Putamen (tissue), 1 donor: ENCODE data around the gene NCKAP5.

Source experiments
- DNase-seq: peaks from one replicate; pipeline ENCODE4 v3.0.0-alpha.2; 2016; ENCODE audit warnings: low spot score

Gene NCKAP5

DNA sequence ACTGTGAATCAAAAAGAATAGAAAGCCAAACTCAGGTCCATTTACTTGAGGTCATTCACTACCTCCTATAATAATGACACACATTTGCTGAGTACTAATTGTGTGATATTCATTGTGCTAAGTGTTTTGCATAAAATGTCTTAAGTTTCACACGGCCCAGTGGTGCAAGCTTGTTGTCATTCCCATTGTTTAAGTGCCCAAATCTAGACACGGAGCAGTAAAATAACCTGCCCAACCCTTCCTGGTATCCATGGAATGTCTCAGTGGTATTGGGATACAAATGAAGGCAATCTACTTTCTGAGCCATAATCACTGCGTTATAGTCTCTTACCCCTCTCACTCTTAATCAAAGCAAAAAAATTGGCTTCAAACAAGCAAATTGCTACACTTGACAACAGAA lies 233.3 kb downstream of the NCKAP5 start:
- DNase-seq: no peak

DNA sequence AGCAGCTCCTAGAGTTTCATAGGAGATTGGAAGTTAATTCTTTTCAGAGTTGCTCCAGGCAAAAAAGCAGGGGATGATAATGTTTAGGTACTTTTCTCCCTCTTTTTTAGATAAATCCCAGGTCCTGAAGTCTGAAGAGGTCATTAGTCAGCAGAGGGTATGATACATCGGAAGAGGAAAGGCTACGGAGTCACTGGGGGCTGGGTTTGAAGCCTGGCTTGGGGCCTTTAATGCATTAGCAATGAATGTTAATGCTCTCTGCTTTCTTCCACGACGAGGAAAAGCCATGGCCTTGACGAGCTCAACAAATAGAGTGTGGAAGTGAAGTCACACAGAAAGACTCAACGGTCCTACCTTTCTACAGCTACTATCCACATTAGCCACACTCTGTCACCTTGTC lies 235.1 kb downstream of the NCKAP5 start:
- no peak for DNase-seq

DNA sequence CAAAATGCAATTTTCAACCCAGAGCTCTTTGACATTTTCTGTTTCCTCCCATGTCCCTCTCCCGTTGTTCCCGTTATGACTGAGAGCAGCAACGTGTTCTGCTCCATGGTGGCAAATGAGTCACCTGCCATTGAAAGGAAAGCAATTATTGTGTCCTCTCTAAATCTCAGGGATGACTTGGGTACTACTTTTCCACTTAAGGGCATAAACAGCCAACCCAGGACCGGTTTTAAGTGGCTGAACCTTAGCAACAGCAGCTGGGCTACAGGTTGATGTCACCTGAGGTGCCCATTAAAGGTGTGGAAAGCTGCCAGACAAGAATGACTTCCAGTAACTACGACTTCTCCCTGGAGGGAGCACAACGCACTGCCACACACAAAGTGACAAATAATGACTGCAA lies 236.8 kb downstream of the NCKAP5 start:
- no peak for DNase-seq

DNA sequence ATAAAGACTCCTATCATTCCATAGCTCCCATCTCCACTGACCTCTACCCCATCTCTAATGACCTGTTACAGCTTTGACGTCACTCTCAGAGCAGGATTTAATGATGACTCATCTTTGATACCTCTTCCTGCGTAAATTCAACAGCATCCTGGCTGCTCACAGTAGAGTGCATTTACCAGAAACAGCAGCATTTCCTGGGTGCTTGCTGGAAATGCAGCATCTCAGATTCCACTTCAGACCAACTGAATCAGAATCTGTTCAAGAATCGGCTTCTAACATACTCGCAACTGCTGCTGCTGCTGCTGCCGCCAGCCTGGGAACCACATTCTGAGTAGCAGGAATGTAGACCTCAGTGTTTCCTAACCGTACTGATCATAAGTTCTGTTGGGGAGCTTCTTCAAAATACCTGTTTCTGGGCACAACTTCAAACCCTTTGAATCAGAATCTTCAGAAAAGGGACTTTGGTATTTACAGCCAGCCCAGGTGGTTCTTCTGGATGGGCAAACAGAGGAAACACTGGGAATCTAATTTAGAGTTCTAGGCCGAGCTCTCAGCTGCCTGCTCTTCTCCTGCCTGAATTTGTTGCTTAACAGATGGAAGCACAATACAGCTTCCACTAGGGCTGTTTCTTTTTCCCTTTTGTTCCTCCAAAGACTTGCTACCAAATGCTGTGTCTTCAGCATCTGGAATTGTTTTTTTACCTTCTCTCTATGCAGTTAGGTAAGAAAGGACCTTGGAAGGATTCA lies 241.4 kb downstream of the NCKAP5 start:
- DNase-seq: no peak

DNA sequence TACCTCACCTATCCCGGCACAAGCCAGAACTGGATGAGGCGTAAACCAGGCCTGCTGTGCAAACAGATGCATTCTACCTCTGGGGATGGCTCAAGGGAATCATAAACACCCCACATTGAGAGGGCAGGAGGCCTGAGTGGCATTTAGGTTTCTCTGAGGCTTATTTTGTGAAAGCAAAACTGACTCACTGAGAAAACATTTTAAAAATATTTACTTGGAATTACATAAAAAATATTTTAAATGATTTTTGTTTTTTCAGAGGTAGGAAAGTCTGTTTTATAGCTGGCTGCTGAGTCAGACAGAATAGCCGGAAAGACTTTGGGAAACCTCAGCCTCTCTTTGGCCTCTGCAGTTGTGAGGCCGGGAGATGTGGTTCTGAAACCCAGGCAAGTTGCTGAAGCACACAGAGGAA lies 244.1 kb downstream of the NCKAP5 start:
- no peak for DNase-seq

DNA sequence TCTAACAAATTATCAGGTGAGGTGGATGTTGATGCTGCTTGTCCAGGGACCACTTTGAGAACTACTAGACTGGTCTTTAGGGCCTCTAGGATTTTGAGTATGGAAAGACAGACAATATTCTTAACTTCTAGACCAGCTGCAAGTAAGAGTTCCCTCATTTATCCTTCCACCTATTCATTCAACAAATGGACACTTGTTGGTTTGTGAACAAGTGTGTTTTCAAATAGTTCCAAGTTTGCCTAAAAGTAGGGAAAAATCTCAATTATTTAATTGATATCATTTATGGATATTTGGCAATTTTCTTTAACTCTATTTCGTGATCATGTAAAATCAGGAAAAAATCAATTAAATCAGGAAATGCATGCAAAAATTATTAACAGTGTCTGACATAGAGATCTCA lies 245.4 kb downstream of the NCKAP5 start:
- DNase-seq: no peak

DNA sequence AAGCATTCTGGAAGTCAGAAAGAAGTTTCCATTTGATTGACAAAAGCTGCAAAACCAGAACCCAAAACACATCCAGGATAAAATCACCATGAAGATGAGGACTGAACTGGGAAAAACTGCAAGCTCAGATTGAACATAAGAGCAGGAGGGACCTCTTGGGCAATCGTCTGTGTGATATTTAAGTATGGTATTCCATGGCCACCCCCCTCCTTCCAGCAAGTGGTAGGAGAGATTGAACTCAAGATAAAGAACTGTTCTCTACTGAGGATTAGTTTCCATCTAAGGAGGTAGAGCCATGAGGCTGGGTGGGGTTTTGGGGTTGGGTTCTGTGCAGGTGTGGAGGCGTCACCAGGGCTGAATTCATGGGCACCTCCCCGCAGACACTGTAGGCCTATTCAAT lies 251.1 kb downstream of the NCKAP5 start:
- no peak for DNase-seq

DNA sequence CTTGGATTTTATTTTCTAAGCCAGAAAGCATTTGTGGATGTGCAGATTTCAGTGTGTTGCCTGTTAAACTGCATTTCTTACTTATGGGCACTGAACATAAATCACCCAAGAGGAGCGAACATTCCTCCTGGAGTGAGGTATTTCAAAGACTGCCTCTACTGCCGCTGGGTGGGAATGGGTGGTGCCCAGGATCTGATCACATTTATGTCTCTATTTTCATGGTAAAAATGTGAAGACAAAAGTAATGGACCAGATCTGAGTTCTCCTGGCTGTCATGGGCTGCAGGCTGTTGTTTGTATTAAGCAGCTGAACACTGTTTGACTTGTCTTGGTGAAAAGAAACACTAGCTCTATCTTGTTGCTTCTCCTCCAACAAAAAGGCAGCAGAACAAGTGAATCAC lies 251.7 kb downstream of the NCKAP5 start:
- DNase-seq: no peak

DNA sequence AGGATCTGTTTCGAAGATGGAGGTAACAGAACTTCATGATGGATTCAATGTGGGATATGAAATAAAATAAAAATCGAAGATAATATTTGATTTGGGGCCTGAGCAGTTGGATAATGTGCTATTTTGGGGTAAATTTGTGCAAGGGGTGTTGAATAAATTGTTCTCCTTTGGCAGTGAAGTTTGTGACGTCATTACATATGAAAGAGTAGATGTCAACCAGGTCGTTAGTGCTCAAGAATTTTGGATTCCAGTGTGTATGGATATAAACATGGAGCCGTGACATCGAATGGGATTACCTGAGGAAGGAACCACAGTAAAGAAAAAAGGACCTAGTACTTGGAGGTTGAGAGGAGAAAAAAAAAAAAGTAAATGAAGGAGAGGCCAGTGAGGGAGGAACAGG lies 253.0 kb downstream of the NCKAP5 start:
- no peak for DNase-seq

DNA sequence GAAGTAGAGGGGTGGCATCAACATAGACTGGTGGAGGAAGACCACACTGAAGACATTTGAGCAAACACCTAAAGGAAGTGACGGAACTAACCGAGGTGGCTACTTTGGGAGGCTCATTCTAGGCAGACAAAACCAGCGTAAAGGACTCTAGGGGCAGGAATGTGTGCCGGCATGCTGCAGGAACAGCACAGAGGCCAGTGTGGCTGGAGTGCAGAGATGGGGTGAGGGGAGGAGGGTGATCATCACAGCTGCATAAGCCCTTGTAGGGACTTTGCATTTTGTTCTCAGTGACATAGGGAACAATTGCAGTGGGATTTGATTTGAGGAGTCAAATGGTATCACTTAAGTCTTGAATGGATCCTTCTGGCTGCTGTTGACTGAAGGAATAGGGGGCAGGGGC lies 253.5 kb downstream of the NCKAP5 start:
- no peak for DNase-seq

DNA sequence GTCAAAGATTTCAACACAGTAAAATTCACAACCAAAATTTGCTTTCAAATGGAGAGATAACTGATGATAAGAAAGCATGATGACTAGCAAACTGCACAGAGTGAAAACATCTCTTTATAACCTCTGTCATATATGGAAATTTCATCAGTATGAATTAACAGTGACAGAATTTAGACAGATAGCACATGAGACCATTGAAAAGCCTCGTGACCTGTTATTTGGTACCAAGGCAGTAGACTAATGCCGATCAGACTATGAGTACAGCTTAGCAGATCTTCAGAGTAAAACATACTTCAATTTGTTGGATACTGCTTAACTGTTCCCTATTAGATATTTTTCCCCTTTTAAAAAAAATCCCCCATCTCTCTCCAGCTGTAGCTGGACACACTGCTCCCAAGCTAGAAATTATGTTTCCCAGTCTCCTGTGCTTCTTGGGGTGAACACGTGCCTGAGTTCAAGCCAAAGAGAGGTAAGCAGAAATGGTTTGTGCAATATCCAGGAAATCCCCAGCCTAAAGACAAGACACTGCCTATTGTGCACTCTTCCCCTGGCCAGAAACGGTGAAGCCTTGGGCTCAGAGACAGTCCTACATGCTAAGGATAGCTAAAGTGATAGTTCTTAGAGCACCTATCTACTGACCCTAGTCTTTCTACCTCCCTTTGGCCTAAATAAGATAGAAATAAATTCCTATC lies 256.1 kb downstream of the NCKAP5 start:
- no peak for DNase-seq

DNA sequence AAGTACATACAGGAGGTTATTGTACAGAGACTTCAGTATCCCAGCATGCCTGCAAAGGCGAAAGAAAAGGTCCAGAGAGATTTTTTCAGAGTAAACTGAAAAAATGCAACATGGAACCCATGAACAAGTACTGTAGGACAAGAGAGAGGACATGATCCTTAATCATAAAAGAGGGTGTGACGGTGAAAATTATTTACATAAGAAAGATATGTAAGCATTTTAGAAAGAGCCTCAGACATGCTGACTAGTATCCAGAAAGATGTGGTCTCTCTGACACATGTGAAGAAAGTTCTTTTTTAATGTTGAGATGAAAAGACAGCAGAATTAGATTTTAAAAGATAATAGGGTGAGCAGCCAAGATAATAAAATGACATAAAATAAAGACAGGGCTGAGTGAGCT lies 262.0 kb downstream of the NCKAP5 start:
- DNase-seq: no peak

DNA sequence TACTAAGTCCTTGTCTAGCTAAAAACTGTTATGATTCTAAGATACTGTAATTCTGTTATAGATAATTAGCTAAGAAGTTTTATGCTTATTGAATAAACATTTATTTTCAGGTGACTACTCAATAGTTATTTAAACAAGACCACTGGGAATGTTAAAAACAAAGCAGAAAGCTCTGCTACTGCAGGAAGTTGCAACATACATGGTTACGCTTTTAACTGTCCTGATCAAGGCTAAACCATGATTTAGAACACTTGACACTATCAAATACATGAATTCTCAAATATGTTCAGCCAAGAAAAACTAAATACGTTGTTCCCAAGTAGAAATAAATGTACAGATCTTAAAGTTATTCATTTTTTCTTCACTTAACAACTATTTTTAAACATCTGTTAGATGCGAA lies 263.9 kb downstream of the NCKAP5 start:
- DNase-seq: no peak

DNA sequence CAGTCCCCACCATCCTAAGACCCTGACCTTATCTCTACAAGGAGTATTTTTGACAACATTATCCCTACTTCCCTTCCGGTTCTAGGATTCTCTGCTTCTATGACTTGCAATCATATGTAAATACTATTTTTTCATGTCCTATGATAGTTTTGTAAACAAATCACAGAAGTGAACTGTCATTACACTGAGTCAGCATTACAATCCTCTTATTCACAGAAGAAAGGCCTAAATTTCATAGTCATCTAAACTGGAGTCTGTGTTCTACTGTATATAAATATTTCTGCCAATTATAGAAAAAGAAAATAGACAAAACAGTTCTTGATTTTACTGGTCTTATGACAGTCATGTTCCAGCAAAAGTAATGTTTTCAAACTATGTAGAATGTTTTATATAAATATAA lies 265.1 kb downstream of the NCKAP5 start:
- no peak for DNase-seq

DNA sequence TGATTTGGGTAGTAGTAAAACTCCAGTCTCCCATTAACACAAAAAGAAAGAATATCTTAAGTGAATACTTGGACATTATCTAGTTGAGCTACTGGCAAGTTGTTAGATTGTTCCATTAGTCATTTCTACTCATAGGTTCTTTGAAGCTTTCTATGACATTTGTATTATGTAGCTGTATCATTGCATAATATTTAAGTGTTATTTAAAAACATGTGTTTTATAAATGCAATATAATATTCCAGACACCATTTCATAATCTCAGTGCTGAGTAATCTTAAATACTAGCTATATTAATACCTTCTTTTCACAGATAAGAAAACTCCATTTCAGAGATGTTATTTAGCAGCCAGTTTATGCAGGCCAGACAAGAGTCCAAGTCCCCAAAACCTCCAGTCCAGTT lies 271.9 kb downstream of the NCKAP5 start:
- DNase-seq: no peak

DNA sequence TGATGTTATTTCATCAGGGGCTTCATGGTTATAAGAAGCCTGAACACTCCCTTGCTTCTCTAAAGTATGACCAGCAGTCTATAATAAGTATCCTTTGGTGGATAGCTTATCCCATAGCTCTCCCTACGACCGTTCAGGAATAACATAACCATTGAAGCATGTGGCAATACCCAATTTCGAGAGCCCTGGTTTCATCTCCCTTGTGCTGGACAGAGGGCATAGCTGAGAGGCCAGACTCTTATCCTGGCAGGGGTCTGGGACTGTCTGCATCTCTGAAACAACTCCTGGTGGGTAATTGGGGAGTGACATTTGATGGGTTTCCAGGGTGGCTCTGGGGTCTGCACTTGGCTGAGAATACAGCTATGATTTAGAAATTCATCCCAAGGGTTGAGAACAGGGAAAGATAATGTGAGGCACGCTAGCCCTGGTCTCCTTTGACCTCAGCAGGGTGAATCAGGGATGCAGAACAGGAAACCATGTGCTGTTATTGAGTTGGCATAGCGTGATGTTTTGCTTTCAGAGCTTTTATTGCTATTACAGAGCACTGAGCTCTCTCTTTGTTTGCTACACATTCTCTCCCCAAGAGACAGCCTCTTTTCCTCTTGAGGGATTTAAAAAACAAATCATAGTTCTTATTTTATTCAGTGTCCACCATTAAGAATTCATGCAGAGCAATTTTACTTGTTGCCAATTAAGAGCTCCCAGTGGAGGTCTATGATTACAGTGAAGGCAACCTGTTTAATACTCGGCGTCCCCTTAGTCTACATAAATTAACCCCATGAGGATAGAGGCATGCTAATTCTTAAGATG lies 274.5 kb downstream of the NCKAP5 start:
- DNase-seq: no peak

DNA sequence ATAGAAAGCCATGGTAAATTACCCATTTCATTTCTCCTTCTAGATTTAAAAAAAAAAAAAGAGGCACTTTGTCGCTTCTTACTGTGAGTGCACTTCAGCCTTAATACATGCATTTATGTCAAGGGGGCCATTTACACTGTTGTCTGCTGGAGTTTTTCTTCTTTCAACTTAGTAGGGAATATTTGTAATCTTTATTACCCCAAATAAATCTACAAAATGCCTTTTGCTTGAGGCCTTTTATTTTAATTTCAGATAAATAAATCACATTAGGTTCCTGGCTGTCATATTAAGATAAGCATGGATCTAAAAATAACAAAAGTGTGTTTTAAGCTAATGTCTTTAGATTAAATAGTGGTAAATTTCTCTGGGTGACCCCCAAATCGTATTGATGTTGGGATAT lies 276.0 kb downstream of the NCKAP5 start:
- no peak for DNase-seq

DNA sequence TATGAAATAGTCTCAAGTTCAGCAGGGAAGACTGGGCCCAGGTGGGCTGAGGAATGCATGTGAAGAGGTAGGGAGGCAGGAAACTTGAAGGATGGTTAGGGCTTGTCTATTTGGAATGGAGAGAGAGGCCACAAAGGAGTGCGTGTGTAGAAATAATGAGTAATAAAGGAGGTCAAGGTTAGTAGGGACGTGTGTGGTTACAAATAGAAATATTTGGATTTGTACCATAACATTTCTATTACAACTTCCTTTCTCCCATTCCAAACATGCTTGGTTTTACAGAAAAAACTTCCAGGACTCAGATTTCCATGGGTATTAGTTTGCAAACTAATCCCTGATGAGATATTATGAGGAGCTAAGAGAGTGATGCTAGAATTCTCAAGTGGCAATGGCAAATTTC lies 280.6 kb downstream of the NCKAP5 start:
- no peak for DNase-seq

DNA sequence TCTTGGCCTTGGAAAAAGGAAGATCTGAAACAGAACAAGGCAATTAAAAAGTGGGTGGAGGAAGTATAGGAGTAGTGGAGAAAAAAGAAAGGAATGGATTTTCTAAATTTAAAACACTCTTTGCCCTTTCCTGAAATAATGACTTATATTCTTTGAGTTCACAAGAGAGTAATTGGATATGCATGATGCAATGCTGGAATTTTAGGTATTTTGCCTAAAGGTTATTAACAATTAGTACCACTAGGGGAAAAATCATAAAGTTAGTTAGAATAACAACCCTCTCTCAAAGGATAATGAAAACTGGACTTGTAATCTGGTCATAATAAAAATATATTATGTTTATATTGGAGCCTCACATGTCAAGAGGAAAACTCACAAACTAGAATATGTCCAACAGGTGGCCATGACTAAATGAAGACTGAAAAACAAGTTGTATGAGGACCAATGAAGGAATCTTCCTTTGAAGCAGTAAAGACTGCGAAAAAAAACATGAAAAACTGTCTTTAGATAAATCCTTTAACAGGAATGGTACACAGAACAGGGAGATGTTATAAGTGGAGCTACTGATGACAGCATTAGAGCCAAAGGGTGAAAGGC lies 281.8 kb downstream of the NCKAP5 start:
- DNase-seq: no peak

DNA sequence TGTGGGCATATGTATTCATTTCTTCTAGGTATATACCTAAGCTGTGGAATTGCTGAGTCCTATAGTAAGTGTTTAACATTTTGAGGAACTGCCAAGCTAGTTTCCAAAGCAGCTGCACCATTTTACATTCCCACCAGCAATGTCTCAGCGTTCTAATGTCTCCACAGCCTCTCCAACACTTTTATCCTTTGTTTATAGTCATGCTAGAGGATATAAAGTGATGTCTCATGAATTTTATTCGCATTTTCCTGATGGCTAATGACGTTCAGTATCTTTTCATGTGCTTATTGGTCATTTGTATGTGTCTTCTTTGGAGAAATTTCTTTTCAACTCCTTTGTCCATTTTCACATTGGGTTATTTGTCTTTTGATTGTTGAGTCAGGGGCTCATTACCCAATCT lies 295.2 kb downstream of the NCKAP5 start:
- no peak for DNase-seq

DNA sequence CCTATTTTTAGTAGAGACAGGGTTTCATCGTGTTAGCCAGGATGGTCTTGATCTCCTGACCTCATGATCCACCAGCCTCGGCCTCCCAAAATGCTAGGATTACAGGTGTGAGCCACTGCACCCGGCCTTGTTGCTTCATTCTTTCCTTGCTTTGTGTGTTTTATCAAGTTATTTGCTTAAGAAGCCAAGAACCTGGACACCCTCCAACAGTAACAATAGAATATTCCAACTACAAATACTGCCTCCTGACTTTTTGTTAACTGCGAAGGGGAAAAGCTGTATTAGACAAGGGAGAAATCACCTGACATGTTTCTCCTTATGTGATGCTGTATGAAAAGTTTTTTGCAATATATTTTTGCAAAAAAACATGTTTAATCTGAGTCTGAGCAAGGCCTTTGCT lies 297.2 kb downstream of the NCKAP5 start:
- DNase-seq: no peak

DNA sequence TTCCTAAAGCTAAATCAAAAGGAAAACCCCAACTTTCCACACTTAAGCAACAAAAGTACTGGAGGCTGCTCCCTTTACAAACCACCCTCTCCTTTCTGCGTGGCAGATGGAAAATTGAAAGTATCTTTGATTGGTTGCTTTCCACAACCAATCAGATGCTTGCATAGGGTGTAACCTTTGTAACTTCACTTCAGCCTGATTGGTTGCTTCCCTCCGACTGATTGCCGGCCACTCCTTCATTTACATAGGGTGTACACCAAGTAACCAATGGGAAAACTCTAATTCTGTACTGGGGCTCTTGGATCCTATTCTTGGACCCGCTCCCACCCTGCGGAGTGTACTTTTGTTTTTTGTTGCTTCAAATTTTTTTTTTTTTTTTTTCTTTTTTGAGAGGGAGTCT lies 297.7 kb downstream of the NCKAP5 start:
- no peak for DNase-seq
